HuH-7.5 (cell line): ENCODE results near the gene PPIE.

Experiments
- DNase-seq: peaks from one replicate; pipeline ENCODE4 v3.0.0; 2011; ENCODE audit warnings: low spot score

Gene PPIE

DNA sequence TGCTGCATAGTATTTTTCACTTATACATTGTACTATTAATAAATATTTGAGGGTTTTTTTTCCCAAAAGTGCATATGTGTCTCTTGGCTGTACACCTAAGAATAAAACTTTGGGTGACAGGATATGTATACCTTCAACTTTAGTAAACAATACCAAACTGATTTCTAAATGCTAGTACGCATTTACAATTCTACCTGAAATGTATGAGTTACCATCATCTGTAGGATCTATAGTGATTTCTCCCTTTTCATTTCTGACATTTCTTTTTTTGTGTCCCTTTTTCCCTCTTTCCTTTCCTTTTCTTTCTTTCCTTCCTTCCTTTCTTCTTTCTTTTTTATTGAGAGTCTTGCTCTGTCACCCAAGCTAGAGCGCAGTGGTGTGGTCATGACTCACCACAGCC is 66.7 kb downstream of the PPIE start:
- DNase-seq = no peak

DNA sequence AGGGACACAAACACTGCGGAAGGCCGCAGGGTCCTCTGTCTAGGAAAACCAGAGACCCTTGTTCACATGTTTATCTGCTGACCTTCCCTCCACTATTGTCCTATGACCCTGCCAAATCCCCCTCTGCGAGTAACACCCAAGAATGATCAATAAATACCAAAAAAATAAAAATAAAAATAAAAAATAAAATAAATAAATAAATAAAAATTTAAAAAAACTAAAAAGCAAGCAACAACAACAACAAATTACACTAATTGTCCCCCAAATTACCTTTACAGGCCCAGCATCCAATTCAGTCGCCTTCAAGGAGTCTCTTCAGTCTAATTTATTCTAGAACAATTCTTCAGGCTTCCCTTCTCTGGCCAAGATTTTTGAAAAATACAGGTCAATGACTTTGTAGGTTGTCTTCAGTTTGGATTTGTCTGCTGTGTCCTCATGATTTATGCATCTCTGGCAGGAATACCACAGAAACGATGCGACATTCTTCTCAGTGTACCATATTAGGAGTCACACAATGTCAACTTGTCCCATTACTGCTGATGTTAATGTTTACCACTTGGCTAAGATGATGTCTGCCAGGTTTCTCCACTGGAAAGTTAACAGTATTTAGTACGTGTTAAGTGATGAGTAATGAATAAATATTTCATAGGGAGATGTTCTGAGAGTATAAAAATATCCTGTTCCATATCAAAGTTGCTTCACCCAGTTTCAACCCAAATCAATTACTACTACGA is 70.3 kb downstream of the PPIE start:
- no peak for DNase-seq

DNA sequence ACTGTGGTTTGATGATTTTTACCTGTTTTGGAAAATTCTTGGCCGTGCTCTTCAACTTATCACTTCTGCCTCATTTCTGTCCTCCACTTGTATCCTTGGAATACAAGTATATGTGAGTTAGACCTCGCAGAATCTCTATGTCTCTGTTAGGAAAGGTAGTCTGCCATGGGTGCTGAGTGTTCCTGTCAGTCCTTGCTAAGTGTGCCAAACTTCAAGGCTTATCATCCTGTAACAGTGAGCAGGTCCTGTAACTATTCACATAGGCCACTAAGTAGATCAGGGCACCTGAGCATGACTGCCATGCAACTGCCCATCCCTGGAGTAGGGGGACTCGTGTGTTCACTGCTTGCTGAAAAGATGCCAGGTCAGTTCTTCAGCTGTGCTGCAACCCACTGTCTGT is 74.2 kb downstream of the PPIE start:
- DNase-seq = no peak
